Suprapubic skin (tissue), 3 donors: ENCODE data around the gene WDR37.

Experiments
- CTCF ChIP-seq, 2 donors: fragments of 200-600 bp in 1 of 2; fragments of 450-650 bp in 1 of 2; sonication (generic) in 1 of 2; IDR thresholded peaks; one replicate each; pipeline ENCODE4 v1.5.1; 2016 to 2019; ENCODE audit warnings: antibody characterized with exemption in 2 of 2, mild to moderate bottlenecking in 1 of 2, moderate library complexity in 1 of 2
- EP300 ChIP-seq: sonication (generic); formaldehyde crosslinking; IDR thresholded peaks from one replicate; pipeline ENCODE4 v1.6.1; 2017; ENCODE audit warnings: antibody characterized with exemption
- POLR2A ChIP-seq, 2 donors: fragments of 450-650 bp; IDR thresholded peaks; one replicate each; pipeline ENCODE4 v1.6.1; 2017; ENCODE audit warnings: antibody characterized with exemption in 2 of 2, mild to moderate bottlenecking in 2 of 2, moderate library complexity in 2 of 2

GRCh38 chr10:1149793-1150637 lies 93.8 kb downstream of the WDR37 start:
- no peak for TF ChIP-seq CTCF (IDR thresholded peaks at IDR 0.05)
- no peak for TF ChIP-seq EP300
- TF ChIP-seq POLR2A (IDR thresholded peaks at IDR 0.05) = no peak
